MM.1S (cell line): ENCODE data around the gene POLR2C.

ENCODE experiments used
- DNase-seq: peaks from one replicate; pipeline ENCODE4 v3.0.0-alpha.2; 2015
- H2AFZ ChIP-seq: fragments of 300-600 bp; sonication (generic); 2 replicates; pipeline ENCODE4 v1.6.0; 2016; ENCODE audit warnings: antibody characterized with exemption, low read length
- H3F3A ChIP-seq: fragments of 300-600 bp; sonication (generic); 2 replicates; pipeline ENCODE4 v1.6.1; 2016; ENCODE audit warnings: mild to moderate bottlenecking, antibody characterized with exemption, low read length, moderate library complexity, mixed read lengths; ENCODE audit not compliant: insufficient read depth
- H3K27ac ChIP-seq: fragments of 300-600 bp; sonication (generic); 2 replicates; pipeline ENCODE4 v1.5.1; 2016; ENCODE audit warnings: mild to moderate bottlenecking, low read length
- H3K27me3 ChIP-seq: fragments of 300-600 bp; sonication (generic); replicated peaks from 2 replicates; pipeline ENCODE4 v1.6.0; 2016; ENCODE audit warnings: low read length; ENCODE audit not compliant: insufficient read depth
- H3K36me3 ChIP-seq: fragments of 300-600 bp; sonication (generic); replicated peaks from 2 replicates; pipeline ENCODE4 v1.6.1; 2016; ENCODE audit warnings: mild to moderate bottlenecking, low read length, mixed read lengths; ENCODE audit not compliant: insufficient read depth
- H3K4me1 ChIP-seq: fragments of 300-600 bp; sonication (generic); 2 replicates; pipeline ENCODE4 v1.6.1; 2016; ENCODE audit warnings: low read length, mixed read lengths
- H3K4me2 ChIP-seq: fragments of 300-600 bp; sonication (generic); 2 replicates; pipeline ENCODE4 v1.6.0; 2016; ENCODE audit warnings: low read depth, low read length
- H3K4me3 ChIP-seq: fragments of 300-600 bp; sonication (generic); 2 replicates; pipeline ENCODE4 v1.5.1; 2016; ENCODE audit warnings: low read length, mixed read lengths
- H3K79me2 ChIP-seq: fragments of 300-600 bp; sonication (generic); 2 replicates; pipeline ENCODE4 v1.6.1; 2016; ENCODE audit warnings: mixed run types, low read length, mixed read lengths
- H3K9ac ChIP-seq: fragments of 300-600 bp; sonication (generic); 2 replicates; pipeline ENCODE4 v1.6.1; 2016; ENCODE audit warnings: low read length, mixed read lengths
- H3K9me2 ChIP-seq: fragments of 300-600 bp; sonication (generic); replicated peaks from 2 replicates; pipeline ENCODE4 v1.6.1; 2016; ENCODE audit warnings: mild to moderate bottlenecking, low read length, mixed read lengths; ENCODE audit not compliant: insufficient read depth
- H3K9me3 ChIP-seq: fragments of 300-600 bp; sonication (generic); replicated peaks from 2 replicates; pipeline ENCODE4 v1.6.1; 2016; ENCODE audit warnings: mild to moderate bottlenecking, low read length, mixed read lengths; ENCODE audit not compliant: insufficient read depth
- H4K20me1 ChIP-seq: fragments of 300-600 bp; sonication (generic); 2 replicates; pipeline ENCODE4 v1.6.1; 2016; ENCODE audit warnings: mild to moderate bottlenecking, low read length, moderate library complexity, mixed read lengths; ENCODE audit not compliant: insufficient read depth
- EZH2 ChIP-seq: fragments of 300-600 bp; sonication (generic); optimal IDR thresholded peaks from 2 replicates; pipeline ENCODE3; 2017; ENCODE audit warnings: low read depth, mild to moderate bottlenecking, antibody characterized with exemption, low read length, mixed read lengths
- EZH2phosphoT487 ChIP-seq: fragments of 300-600 bp; sonication (generic); IDR thresholded peaks from 2 replicates; pipeline ENCODE4 v1.6.1; 2018; ENCODE audit warnings: antibody characterized with exemption, low read length
- TF ChIP-seq, protein P1 (sequence below): fragments of 300-600 bp; sonication (generic); IDR thresholded peaks from 2 replicates; pipeline ENCODE4 v1.5.1; 2016; ENCODE audit warnings: antibody characterized with exemption, low read length, mixed read lengths

POLR2C gene

DNA sequence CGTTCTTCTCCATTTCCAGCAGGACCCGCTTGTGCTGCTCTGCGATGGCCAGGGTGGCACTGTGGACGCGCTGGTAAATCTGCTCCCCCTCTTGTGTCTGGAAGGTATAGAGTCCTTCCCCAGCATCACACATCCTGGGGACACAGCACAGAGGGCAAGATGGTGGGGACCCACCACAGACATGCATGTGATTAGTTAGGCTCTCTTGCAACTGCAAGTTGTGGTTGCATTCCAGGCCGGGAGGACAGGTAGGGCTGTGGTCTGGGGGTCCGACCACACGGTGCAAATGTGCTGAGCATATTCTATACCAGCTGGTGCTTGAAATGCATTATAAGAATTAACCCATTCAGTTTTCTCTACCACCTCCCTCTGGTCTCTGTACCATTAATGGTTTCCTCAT, 11.4 kb downstream of the POLR2C start:
- H3K9me3 ChIP-seq: no peaks in the 10 kb centered on the region
- no peaks in the 10 kb centered on the region; the same call in 1 of the 2 replicates for H3K36me3 ChIP-seq
- no peak overlapping the region for H3K4me2 ChIP-seq
- no peaks in the 10 kb centered on the region for H3K27me3 ChIP-seq
- H4K20me1 ChIP-seq: no peaks in the 10 kb centered on the region
- TF ChIP-seq EZH2 (no peak), EZH2phosphoT487 (no peak)
- TF ChIP-seq, protein P1, sequence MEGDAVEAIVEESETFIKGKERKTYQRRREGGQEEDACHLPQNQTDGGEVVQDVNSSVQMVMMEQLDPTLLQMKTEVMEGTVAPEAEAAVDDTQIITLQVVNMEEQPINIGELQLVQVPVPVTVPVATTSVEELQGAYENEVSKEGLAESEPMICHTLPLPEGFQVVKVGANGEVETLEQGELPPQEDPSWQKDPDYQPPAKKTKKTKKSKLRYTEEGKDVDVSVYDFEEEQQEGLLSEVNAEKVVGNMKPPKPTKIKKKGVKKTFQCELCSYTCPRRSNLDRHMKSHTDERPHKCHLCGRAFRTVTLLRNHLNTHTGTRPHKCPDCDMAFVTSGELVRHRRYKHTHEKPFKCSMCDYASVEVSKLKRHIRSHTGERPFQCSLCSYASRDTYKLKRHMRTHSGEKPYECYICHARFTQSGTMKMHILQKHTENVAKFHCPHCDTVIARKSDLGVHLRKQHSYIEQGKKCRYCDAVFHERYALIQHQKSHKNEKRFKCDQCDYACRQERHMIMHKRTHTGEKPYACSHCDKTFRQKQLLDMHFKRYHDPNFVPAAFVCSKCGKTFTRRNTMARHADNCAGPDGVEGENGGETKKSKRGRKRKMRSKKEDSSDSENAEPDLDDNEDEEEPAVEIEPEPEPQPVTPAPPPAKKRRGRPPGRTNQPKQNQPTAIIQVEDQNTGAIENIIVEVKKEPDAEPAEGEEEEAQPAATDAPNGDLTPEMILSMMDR: no peak
- no peak for DNase-seq
- no peak overlapping the region for H3K4me3 ChIP-seq
- H3K9me2 ChIP-seq: no peaks in the 10 kb centered on the region
- no peak overlapping the region for H3K9ac ChIP-seq
- H3F3A ChIP-seq: no peaks in the 10 kb centered on the region; the same call in 1 of the 2 replicates
- H3K27ac ChIP-seq: no peak overlapping the region
- H2AFZ ChIP-seq: no peak overlapping the region
- H3K79me2 ChIP-seq: no peaks in the 10 kb centered on the region
- H3K4me1 ChIP-seq: peaks cover 9% of the 10 kb centered on the region; the same call in 1 of the 2 replicates

DNA sequence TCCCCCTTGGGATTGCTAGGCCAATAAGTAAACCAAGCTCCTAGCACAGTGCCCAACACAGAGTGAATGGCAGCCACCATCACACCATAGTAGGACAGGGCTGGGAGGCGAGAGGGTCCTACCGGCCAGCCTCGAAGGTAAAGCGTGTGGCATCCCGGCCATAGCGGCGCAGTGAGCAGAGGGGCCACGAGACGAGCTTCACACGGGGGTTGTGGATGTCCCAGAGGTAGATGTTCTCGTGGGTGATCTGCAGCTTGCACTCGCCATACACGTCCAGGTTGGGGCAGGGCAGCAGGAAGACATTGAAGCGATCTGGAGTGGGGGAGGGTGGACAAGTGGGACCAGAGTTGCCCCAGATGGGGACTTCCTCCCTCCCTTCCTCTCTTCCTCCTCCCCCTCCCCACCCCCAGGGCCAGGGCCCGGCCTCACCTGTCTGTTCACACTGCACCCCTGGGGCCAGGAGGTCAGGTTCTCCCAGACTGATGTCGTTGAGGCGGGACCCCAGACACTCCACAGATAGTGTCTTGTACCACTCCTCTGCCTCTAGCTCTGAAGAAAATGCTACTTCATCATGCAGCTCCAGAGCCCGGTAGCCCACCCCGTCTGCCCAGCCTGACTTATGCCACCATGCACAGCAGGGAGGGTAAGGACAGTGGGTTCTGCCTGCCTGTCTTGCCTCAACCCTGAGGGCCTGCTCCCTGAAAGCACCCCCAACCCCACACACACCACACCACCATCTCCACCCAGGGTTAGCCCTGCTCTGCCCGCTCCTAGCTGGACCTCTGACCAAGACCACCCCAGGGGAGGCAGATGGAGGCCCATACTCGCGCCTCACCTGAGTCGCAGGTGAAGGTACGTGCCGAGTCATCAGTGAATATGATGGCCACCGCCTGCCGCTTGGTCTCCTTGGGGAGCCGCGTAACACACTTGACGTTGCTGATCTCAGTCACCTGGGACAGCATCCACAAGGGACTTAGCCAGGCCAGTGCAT, 12.5 kb downstream of the POLR2C start:
- no peak overlapping the region for H3K27ac ChIP-seq
- H4K20me1 ChIP-seq: no peaks in the 10 kb centered on the region
- no peaks in the 10 kb centered on the region for H3K79me2 ChIP-seq
- H3F3A ChIP-seq: no peaks in the 10 kb centered on the region; the same call in 1 of the 2 replicates
- no peaks in the 10 kb centered on the region for H3K27me3 ChIP-seq
- H3K36me3 ChIP-seq: no peaks in the 10 kb centered on the region; the same call in 1 of the 2 replicates
- H3K9me3 ChIP-seq: no peaks in the 10 kb centered on the region
- no peak for DNase-seq
- no peaks in the 10 kb centered on the region for H3K9me2 ChIP-seq
- H2AFZ ChIP-seq: 0 out of 2 replicates have a peak overlapping the region, but pooled peaks have one; percentile 67
- TF ChIP-seq, protein P1: no peak
- no peak for TF ChIP-seq EZH2
- TF ChIP-seq EZH2phosphoT487: no peak
- peaks cover 9% of the 10 kb centered on the region; the same call in 1 of the 2 replicates for H3K4me1 ChIP-seq
- H3K4me2 ChIP-seq: no peak overlapping the region
- H3K4me3 ChIP-seq: no peak overlapping the region
- H3K9ac ChIP-seq: no peak overlapping the region

DNA sequence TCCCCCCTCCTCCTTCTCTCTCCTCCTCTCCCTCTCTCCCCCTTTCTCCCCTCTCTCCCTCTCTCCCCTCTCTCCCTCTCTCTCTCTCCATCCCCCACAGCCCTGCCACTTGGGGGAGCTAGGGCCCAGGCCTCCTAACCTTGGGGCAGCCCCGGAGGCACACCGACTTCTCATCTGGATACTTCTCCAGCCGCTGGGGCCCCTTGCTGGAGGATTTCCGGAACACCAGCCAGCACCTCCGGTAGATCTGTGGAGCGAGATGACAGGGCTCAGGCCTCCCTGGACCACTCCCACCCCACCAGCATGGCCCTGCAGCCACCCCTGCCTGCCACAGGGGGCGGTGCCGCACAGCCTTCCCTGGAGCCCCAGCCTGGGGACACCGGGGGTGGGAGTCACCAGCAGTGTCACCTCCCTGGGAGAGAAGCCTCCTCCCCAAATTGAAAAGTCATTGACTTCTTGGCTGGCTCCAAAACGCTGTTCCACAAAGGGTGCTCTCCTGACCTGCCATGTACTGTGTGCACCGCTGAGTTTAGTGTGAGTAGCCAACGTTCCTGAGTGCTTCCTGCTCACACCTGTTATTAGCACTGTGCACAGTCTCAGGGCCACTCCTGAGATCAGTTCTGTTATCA, 13.3 kb downstream of the POLR2C start:
- H2AFZ ChIP-seq: peak overlapping the region; percentile 67
- DNase-seq: peak; percentile 74
- H3K9me3 ChIP-seq: no peaks in the 10 kb centered on the region
- no peaks in the 10 kb centered on the region for H3K36me3 ChIP-seq
- no peaks in the 10 kb centered on the region for H3K79me2 ChIP-seq
- H3K4me3 ChIP-seq: peak overlapping the region; percentile 19; the same call in 1 of the 2 replicates
- H3F3A ChIP-seq: no peaks in the 10 kb centered on the region; the same call in 1 of the 2 replicates
- H3K9ac ChIP-seq: no peak overlapping the region
- TF ChIP-seq EZH2 (no peak), EZH2phosphoT487 (no peak)
- TF ChIP-seq, protein P1: peak; percentile 91
- H3K9me2 ChIP-seq: no peaks in the 10 kb centered on the region
- no peaks in the 10 kb centered on the region for H3K27me3 ChIP-seq
- H4K20me1 ChIP-seq: no peaks in the 10 kb centered on the region
- H3K27ac ChIP-seq: no peak overlapping the region
- H3K4me2 ChIP-seq: peak overlapping the region; percentile 78
- peaks cover 9% of the 10 kb centered on the region; the same call in 1 of the 2 replicates for H3K4me1 ChIP-seq
